ENCODE measurements around the gene ACSM4. TPM values are rescaled to one million over a fixed set of nuclear protein-coding genes. Genes with fewer than 3 reads are reported as not detected.

Gene ACSM4
- total and polyA plus RNA-seq, 9 of the 15 experiments (the other 6 are each of a cell fraction or from before 2014, with no cell fraction given) = not detected

DNA sequence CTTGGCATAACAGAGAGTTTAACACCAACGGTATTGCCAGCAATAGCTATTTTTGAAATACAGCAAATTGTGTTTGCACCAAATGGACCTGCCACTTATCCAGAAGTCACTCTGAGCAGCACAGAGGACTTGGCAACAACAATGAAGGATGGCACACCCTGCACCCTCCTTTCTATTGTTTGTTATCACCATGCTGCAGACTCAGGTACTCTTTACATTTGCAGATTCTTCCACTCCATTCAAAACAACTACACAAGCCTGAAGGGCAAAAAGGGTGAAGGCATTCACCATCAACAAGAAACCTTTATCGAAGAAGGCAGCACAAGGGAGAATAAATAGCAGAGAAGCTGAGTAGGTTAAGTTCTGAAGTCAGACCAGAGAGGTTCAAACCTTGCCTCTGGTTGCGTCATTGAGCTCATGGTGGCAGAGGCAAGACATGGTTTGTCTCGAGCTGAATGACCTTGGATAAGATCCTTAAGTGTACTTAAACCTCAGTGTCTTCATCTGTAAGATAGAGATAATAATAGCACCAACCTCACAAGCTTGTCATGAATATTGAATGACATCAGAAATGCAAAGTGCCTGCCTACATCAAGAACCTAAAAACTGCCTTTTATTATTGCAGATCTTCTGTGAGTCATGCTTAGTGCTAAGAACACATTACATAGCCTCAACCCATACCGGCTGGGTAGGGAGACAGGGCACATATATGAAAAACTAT, 1.4 kb upstream of the ACSM4 start (continued):
- TF ChIP-seq, protein P1, sequence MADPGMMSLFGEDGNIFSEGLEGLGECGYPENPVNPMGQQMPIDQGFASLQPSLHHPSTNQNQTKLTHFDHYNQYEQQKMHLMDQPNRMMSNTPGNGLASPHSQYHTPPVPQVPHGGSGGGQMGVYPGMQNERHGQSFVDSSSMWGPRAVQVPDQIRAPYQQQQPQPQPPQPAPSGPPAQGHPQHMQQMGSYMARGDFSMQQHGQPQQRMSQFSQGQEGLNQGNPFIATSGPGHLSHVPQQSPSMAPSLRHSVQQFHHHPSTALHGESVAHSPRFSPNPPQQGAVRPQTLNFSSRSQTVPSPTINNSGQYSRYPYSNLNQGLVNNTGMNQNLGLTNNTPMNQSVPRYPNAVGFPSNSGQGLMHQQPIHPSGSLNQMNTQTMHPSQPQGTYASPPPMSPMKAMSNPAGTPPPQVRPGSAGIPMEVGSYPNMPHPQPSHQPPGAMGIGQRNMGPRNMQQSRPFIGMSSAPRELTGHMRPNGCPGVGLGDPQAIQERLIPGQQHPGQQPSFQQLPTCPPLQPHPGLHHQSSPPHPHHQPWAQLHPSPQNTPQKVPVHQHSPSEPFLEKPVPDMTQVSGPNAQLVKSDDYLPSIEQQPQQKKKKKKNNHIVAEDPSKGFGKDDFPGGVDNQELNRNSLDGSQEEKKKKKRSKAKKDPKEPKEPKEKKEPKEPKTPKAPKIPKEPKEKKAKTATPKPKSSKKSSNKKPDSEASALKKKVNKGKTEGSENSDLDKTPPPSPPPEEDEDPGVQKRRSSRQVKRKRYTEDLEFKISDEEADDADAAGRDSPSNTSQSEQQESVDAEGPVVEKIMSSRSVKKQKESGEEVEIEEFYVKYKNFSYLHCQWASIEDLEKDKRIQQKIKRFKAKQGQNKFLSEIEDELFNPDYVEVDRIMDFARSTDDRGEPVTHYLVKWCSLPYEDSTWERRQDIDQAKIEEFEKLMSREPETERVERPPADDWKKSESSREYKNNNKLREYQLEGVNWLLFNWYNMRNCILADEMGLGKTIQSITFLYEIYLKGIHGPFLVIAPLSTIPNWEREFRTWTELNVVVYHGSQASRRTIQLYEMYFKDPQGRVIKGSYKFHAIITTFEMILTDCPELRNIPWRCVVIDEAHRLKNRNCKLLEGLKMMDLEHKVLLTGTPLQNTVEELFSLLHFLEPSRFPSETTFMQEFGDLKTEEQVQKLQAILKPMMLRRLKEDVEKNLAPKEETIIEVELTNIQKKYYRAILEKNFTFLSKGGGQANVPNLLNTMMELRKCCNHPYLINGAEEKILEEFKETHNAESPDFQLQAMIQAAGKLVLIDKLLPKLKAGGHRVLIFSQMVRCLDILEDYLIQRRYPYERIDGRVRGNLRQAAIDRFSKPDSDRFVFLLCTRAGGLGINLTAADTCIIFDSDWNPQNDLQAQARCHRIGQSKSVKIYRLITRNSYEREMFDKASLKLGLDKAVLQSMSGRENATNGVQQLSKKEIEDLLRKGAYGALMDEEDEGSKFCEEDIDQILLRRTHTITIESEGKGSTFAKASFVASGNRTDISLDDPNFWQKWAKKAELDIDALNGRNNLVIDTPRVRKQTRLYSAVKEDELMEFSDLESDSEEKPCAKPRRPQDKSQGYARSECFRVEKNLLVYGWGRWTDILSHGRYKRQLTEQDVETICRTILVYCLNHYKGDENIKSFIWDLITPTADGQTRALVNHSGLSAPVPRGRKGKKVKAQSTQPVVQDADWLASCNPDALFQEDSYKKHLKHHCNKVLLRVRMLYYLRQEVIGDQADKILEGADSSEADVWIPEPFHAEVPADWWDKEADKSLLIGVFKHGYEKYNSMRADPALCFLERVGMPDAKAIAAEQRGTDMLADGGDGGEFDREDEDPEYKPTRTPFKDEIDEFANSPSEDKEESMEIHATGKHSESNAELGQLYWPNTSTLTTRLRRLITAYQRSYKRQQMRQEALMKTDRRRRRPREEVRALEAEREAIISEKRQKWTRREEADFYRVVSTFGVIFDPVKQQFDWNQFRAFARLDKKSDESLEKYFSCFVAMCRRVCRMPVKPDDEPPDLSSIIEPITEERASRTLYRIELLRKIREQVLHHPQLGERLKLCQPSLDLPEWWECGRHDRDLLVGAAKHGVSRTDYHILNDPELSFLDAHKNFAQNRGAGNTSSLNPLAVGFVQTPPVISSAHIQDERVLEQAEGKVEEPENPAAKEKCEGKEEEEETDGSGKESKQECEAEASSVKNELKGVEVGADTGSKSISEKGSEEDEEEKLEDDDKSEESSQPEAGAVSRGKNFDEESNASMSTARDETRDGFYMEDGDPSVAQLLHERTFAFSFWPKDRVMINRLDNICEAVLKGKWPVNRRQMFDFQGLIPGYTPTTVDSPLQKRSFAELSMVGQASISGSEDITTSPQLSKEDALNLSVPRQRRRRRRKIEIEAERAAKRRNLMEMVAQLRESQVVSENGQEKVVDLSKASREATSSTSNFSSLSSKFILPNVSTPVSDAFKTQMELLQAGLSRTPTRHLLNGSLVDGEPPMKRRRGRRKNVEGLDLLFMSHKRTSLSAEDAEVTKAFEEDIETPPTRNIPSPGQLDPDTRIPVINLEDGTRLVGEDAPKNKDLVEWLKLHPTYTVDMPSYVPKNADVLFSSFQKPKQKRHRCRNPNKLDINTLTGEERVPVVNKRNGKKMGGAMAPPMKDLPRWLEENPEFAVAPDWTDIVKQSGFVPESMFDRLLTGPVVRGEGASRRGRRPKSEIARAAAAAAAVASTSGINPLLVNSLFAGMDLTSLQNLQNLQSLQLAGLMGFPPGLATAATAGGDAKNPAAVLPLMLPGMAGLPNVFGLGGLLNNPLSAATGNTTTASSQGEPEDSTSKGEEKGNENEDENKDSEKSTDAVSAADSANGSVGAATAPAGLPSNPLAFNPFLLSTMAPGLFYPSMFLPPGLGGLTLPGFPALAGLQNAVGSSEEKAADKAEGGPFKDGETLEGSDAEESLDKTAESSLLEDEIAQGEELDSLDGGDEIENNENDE (IDR thresholded peaks at IDR 0.05; ENCODE audit: low read depth, low read length) = no peak
- no peak for TF ChIP-seq CHD2 (IDR thresholded peaks at IDR 0.05; ENCODE audit: low read depth, low read length)
- no peak for TF ChIP-seq ZKSCAN1 (IDR thresholded peaks at IDR 0.05; ENCODE audit: low read depth, low read length)
- TF ChIP-seq GTF2A2 (tag; IDR thresholded peaks at IDR 0.05) = no peak
- no peak for TF ChIP-seq NONO (IDR thresholded peaks at IDR 0.05; ENCODE audit: low read depth in 2 of 2, low read length in 1 of 2)
- no peak for TF ChIP-seq POLR2AphosphoS2 (IDR thresholded peaks at IDR 0.05; ENCODE audit: low read length)
- no peak for TF ChIP-seq KDM4B (IDR thresholded peaks at IDR 0.05; ENCODE audit: borderline replicate concordance in 2 of 2, low read depth in 1 of 2)
- no peak for TF ChIP-seq CHD1 (IDR thresholded peaks at IDR 0.05; ENCODE audit: low read length)
- TF ChIP-seq MEF2A (IDR thresholded peaks at IDR 0.05; ENCODE audit: control insufficient read depth, low read depth, low read length) = no peak
- no peak; the same call in 1 of the 2 replicates for TF ChIP-seq STAT5A (IDR thresholded peaks at IDR 0.05; ENCODE audit: borderline replicate concordance, low read length)
- TF ChIP-seq GABPB1 (CRISPR knock-in tag; IDR thresholded peaks at IDR 0.05) = no peak
- 0 out of 2 replicates have a peak, but pooled peaks have one; percentile 46 for TF ChIP-seq NBN (IDR thresholded peaks at IDR 0.05; ENCODE audit: low read depth)
- TF ChIP-seq XRCC3 (IDR thresholded peaks at IDR 0.05) = no peak
- peak; percentile 72; the same call in 1 of the 2 replicates for TF ChIP-seq MEF2D (tag; conservative IDR thresholded peaks at IDR 0.05; ENCODE audit: low read depth)
- no peak for TF ChIP-seq E2F3 (CRISPR knock-in tag; IDR thresholded peaks at IDR 0.05)
- TF ChIP-seq, protein P2, sequence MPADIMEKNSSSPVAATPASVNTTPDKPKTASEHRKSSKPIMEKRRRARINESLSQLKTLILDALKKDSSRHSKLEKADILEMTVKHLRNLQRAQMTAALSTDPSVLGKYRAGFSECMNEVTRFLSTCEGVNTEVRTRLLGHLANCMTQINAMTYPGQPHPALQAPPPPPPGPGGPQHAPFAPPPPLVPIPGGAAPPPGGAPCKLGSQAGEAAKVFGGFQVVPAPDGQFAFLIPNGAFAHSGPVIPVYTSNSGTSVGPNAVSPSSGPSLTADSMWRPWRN (IDR thresholded peaks at IDR 0.05; ENCODE audit: low read depth) = peak; percentile 71
